HG02571 (cell line): ENCODE data around the gene SPOCK1.
"Not testable (repeated sequence)": the region's sequence is repeated elsewhere in the genome, so short reads cannot be mapped to it uniquely, and the experiment has no call there.

ENCODE experiments used
- ATAC-seq: cut with Tn5 transposase; IDR thresholded peaks from one replicate; pipeline ENCODE4 v1.9.1; 2021; ENCODE audit warnings: mild to moderate bottlenecking, moderate library complexity; ENCODE audit not compliant: unreplicated experiment

The SPOCK1 gene

GRCh38 chr5:136998854-136999357 is 500.2 kb downstream of the SPOCK1 start:
- no peak for ATAC-seq

GRCh38 chr5:136994154-136994553 is 505.0 kb downstream of the SPOCK1 start:
- no peak for ATAC-seq

- ATAC-seq: no peak
Measured at GRCh38 chr5:136992796-136993489, 506.2 kb downstream of the SPOCK1 start.

GRCh38 chr5:136985785-136986475 is 513.2 kb downstream of the SPOCK1 start:
- ATAC-seq: no peak

GRCh38 chr5:136984772-136985446 is 514.2 kb downstream of the SPOCK1 start:
- no peak for ATAC-seq

GRCh38 chr5:136981936-136982335 is 517.2 kb downstream of the SPOCK1 start:
- no peak for ATAC-seq

- ATAC-seq: no peak
Measured at GRCh38 chr5:136979131-136979530, 520.0 kb downstream of the SPOCK1 start.

GRCh38 chr5:136963504-136963903 is 535.6 kb downstream of the SPOCK1 start:
- no peak for ATAC-seq

GRCh38 chr5:136957428-136957827 is 541.7 kb downstream of the SPOCK1 start:
- no peak for ATAC-seq

- ATAC-seq: not testable (repeated sequence)
Measured at GRCh38 chr5:136954142-136954541, 545.0 kb downstream of the SPOCK1 start.

GRCh38 chr5:136953346-136954069 is 545.6 kb downstream of the SPOCK1 start:
- not testable (repeated sequence) for ATAC-seq

- ATAC-seq: no peak
Measured at GRCh38 chr5:136927571-136927970, 571.6 kb downstream of the SPOCK1 start.

GRCh38 chr5:136926073-136926472 is 573.1 kb downstream of the SPOCK1 start:
- no peak for ATAC-seq
